Suprapubic skin (tissue), 4 donors: ENCODE measurements around the gene MBD2. TPM values are rescaled to one million over a fixed set of nuclear protein-coding genes. Genes with fewer than 3 reads are reported as not detected.
A peak's percentile ranks its signal among the peaks of the same experiment; 100 is the strongest.

Experiments
- DNase-seq, 2 donors: peaks; one replicate each; pipeline ENCODE4 v3.0.0-alpha.2; 2019; ENCODE audit warnings: low spot score in 2 of 2
- H3K27ac ChIP-seq: fragments of 200-600 bp; sonication (generic); one replicate; pipeline ENCODE4 v1.5.1; 2019
- H3K27me3 ChIP-seq: fragments of 200-600 bp; sonication (generic); one replicate; pipeline ENCODE4 v1.5.1; 2019
- H3K36me3 ChIP-seq: fragments of 200-600 bp; sonication (generic); one replicate; pipeline ENCODE4 v1.5.1; 2019
- H3K4me1 ChIP-seq: fragments of 200-600 bp; sonication (generic); one replicate; pipeline ENCODE4 v1.5.1; 2019
- H3K4me3 ChIP-seq: fragments of 200-600 bp; sonication (generic); one replicate; pipeline ENCODE4 v1.5.1; 2019; ENCODE audit warnings: mild to moderate bottlenecking
- H3K9me3 ChIP-seq: fragments of 200-600 bp; sonication (generic); one replicate; pipeline ENCODE4 v1.5.1; 2019
- EP300 ChIP-seq: sonication (generic); formaldehyde crosslinking; IDR thresholded peaks from one replicate; pipeline ENCODE4 v1.6.1; 2017; ENCODE audit warnings: antibody characterized with exemption
- POLR2A ChIP-seq, 2 donors: fragments of 450-650 bp; IDR thresholded peaks; one replicate each; pipeline ENCODE4 v1.6.1; 2017; ENCODE audit warnings: antibody characterized with exemption in 2 of 2, mild to moderate bottlenecking in 2 of 2, moderate library complexity in 2 of 2
- POLR2AphosphoS5 ChIP-seq, 3 donors: sonication (generic); formaldehyde crosslinking; IDR thresholded peaks; one replicate each; pipeline ENCODE4 v1.6.1; 2017; ENCODE audit warnings: antibody characterized with exemption in 3 of 3
- WGBS: methylation state at CpG from one replicate; pipeline ENCODE4 v1.1.5; 2018; 5-methylcytosine and 5-hydroxymethylcytosine counted together
- total RNA-seq, 4 donors: library from RNA; depleted of rRNA; stranded (reverse); fragments of >200 nt; gene quantifications; one replicate each; pipeline ENCODE4 v1.1.0, GENCODE V29; 2016
- TF ChIP-seq, protein P1 (sequence below), 2 donors: fragments of 200-600 bp in 1 of 2; fragments of 450-650 bp in 1 of 2; sonication (generic) in 1 of 2; IDR thresholded peaks; one replicate each; pipeline ENCODE4 v1.5.1; 2016 to 2019; ENCODE audit warnings: antibody characterized with exemption in 2 of 2, mild to moderate bottlenecking in 1 of 2, moderate library complexity in 1 of 2

MBD2 gene
- total RNA-seq, 4 donors from 2014 or later, result 40.8 to 55.8 (median 45.0) TPM

DNA sequence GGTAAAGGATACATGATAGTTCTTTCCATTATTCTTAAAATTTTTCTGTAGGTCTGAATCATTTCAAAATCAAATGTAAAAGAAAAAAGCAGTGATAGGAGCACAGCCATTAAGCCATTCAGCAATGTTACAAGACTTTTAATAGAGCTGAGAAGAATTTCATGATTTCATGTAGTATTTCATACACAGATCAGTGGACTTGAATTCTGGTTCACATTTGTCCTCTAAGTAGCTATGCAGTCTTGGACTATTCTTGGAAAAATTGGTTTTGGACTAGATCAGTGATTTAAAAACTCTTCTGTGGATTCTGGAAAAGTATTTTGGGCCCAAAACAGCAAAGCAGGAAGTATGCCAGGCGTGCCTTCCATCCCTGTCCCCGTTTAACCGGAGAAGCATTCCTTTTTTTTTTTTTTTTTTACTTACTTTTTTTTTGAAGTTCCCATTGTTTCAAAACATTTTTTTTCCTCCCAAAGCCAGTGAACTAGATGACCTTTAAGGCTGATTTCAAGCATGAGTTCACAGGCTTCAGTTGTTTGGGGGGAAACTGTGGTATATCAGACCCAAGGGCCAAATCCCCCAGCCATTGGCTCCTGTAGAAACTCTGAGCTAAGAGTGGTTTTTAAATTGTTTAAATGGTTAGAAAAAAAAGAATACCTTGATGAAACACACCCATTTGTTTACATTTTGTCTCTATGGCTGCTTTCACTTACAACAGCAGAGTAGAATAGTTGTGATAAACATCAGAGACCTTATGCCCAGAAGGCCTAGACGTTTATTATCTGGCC, 27.3 kb upstream of the MBD2 start:
- Histone ChIP-seq H3K27me3 (no peaks in the 10 kb centered on the region), H3K27ac (no peak overlapping the region), H3K9me3 (no peaks in the 10 kb centered on the region), H3K4me1 (peaks cover 50% of the 10 kb centered on the region), H3K4me3 (no peak overlapping the region), H3K36me3 (no peaks in the 10 kb centered on the region)
- WGBS, result 24% methylated on average over 4 of the region's 4 CpGs
- no peak for TF ChIP-seq POLR2AphosphoS5 (IDR thresholded peaks at IDR 0.05)
- TF ChIP-seq POLR2A (IDR thresholded peaks at IDR 0.05), result no peak
- TF ChIP-seq EP300, result no peak
- TF ChIP-seq, protein P1, sequence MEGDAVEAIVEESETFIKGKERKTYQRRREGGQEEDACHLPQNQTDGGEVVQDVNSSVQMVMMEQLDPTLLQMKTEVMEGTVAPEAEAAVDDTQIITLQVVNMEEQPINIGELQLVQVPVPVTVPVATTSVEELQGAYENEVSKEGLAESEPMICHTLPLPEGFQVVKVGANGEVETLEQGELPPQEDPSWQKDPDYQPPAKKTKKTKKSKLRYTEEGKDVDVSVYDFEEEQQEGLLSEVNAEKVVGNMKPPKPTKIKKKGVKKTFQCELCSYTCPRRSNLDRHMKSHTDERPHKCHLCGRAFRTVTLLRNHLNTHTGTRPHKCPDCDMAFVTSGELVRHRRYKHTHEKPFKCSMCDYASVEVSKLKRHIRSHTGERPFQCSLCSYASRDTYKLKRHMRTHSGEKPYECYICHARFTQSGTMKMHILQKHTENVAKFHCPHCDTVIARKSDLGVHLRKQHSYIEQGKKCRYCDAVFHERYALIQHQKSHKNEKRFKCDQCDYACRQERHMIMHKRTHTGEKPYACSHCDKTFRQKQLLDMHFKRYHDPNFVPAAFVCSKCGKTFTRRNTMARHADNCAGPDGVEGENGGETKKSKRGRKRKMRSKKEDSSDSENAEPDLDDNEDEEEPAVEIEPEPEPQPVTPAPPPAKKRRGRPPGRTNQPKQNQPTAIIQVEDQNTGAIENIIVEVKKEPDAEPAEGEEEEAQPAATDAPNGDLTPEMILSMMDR (IDR thresholded peaks at IDR 0.05), result no peak
- no peak for DNase-seq

DNA sequence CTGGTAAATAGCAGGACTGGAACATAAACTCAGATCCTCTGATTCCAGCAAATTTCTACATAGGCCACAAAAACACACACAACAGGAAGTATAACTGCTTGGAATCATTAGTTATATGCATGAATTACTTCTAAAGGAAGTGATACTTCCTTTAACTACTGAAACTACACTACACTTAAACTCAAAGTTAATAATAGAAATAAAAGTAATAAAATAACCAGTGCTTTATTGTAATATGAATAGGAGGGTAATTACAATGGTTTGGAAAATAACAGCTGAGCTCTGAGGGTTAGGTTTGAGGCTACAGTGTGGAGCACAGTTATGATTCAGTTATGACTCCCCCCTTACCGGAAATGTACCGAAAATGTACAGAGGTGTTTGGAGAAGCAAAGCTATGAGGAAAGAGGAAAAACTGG, 26.4 kb upstream of the MBD2 start:
- Histone ChIP-seq H3K27ac (no peak overlapping the region), H3K4me1 (peaks cover 42% of the 10 kb centered on the region), H3K9me3 (no peaks in the 10 kb centered on the region), H3K27me3 (no peaks in the 10 kb centered on the region), H3K36me3 (no peaks in the 10 kb centered on the region), H3K4me3 (no peak overlapping the region)
- DNase-seq, result no peak
- no peak for TF ChIP-seq EP300
- TF ChIP-seq POLR2A (IDR thresholded peaks at IDR 0.05), result no peak
- TF ChIP-seq POLR2AphosphoS5 (IDR thresholded peaks at IDR 0.05), result no peak
- TF ChIP-seq, protein P1 (IDR thresholded peaks at IDR 0.05), result no peak
- WGBS, result 82% methylated on average over 2 of the region's 2 CpGs

DNA sequence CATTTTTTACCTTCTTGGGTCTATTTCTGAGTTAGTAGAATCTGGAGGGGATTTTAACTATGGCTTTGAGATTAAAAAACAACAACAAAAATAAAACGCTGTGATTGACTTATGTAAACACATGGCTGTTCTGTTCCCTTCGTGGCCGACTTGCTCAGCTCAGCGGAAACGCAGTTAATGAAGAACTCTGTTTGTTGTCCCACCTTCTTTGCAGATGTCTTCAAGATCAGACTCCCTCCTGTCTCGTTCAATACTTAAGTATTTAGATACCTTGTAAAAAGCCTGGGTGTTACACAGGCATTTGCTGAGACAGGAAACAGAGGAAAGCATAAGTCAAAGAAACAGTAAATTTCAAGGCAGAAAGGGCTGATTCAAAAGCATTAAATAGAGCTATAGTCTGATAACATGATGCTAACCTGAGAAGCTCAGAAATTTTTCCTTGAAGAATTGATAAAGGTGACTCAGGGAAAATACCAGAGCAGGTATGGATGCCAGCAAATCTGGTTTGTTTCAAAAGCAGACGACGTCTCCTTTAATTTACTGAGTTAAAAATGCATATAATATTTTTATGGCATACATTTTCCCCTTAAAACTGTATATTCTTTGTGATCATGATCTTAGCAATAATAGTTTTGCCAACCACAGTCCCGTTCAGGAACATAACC, 23.2 kb upstream of the MBD2 start:
- peak overlapping the region; percentile 89 for H3K27ac ChIP-seq
- peaks cover 32% of the 10 kb centered on the region for H3K4me1 ChIP-seq
- H3K9me3 ChIP-seq, result no peaks in the 10 kb centered on the region
- TF ChIP-seq EP300, result no peak
- TF ChIP-seq, protein P1 (IDR thresholded peaks at IDR 0.05), result no peak
- TF ChIP-seq POLR2AphosphoS5 (IDR thresholded peaks at IDR 0.05), result no peak
- DNase-seq, result no peak
- H3K4me3 ChIP-seq, result no peak overlapping the region
- WGBS, result 38% methylated on average over 9 of the region's 9 CpGs
- no peaks in the 10 kb centered on the region for H3K27me3 ChIP-seq
- H3K36me3 ChIP-seq, result no peaks in the 10 kb centered on the region

DNA sequence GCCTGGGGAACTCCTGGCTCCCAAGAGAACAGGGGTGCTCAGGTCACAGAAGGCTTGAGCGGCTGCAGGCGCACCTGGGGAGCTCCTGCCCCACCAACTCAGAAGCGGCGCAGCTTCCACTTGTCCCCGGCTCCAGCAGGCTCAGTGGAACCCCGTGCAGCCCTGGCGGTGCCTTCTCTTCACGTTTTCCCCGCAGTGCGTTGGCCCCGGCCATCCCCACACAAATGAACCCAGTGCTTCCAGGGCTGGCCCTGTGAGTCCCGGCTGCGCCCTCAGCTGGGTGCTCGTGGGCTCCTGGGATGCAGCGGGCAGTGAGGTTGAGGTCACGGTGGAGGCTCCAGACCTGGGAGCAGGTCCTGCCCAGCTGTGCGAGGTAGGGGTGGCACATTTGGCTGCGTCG, 17.9 kb upstream of the MBD2 start:
- Histone ChIP-seq H3K27ac (no peak overlapping the region), H3K36me3 (no peaks in the 10 kb centered on the region), H3K27me3 (no peaks in the 10 kb centered on the region), H3K4me1 (peaks cover 7% of the 10 kb centered on the region), H3K4me3 (no peak overlapping the region), H3K9me3 (no peaks in the 10 kb centered on the region)
- TF ChIP-seq, protein P1 (IDR thresholded peaks at IDR 0.05), result no peak
- TF ChIP-seq POLR2AphosphoS5 (IDR thresholded peaks at IDR 0.05), result no peak
- TF ChIP-seq EP300, result no peak
- no peak for TF ChIP-seq POLR2A (IDR thresholded peaks at IDR 0.05)
- DNase-seq, result no peak
- 92% methylated on average over 9 of the region's 19 CpGs for WGBS

DNA sequence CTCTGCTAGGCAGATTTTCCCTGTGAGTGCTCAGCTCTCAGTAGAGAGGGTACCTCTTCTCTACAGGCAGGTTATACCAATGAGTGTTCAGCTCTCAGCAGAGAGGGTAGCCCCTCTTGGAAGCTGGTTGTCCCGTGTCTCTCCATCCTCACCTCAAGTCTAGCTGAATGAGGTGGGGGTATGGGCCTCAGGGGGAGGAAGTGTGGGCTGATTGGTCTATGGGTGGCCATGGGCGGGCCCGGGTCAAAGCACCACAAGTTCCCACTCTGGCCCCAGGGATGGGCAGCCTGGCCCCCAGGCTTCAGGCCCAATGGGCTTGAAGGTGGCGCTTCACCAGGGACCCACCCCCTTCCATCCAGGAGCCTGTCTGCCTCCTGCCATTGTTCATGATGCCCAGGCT, 17.0 kb upstream of the MBD2 start:
- DNase-seq, result no peak
- Histone ChIP-seq H3K4me1 (peaks cover 5% of the 10 kb centered on the region), H3K4me3 (no peak overlapping the region), H3K9me3 (no peaks in the 10 kb centered on the region), H3K27ac (no peak overlapping the region), H3K27me3 (no peaks in the 10 kb centered on the region), H3K36me3 (no peaks in the 10 kb centered on the region)
- no CpG with 5 or more reads among the region's 4 CpGs for WGBS
- TF ChIP-seq POLR2AphosphoS5 (IDR thresholded peaks at IDR 0.05) (no peak), EP300 (no peak), POLR2A (IDR thresholded peaks at IDR 0.05) (no peak)
- TF ChIP-seq, protein P1 (IDR thresholded peaks at IDR 0.05), result no peak
